Activated T-helper 9 cell treated with anti-CD3 and anti-CD28 coated beads, Interleukin-2, amount 50 U/mL, for 16 hours (primary cell): ENCODE measurements around the gene SLC6A11.

ENCODE experiments used
- DNase-seq: peaks from one replicate; pipeline ENCODE4 v3.0.0-alpha.2; 2020; ENCODE audit warnings: low read depth

The SLC6A11 gene

DNA sequence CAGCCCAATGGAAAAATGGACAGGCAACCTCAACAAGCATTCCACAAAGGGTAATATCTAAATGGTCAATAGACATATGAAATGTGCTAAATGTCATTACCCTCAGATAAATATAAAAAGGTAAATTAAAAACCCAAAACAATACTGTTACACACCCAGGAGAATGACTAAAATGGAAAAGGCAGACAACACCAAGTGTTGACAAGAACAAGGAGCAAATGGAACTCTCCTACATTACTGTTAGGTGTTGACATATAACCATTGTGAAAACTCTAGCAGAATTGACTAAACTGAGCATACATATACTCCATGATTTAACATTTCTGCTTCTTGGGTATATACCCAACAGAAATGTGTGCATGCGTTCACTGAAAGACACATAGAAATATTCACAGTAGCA, 25.3 kb upstream of the SLC6A11 start:
- no peak for DNase-seq

DNA sequence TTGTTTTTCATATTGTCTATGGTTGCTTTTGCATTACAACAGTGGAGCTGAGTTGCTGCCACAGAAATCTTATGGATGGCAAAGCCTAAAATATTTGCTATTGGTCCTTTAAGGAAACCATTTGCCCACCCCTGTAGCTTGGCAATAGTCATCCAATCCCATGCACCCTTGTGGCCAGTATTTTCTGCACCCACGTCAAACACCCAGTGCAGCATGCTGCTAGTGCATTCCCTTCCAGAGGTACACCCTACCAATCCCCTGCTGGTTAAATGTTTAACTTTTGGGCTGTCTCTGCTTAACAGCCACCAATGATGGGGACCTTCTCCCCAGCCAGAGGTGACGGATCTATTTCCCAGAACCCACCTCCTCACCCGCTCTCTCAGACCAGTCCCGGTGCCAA, 23.8 kb upstream of the SLC6A11 start:
- no peak for DNase-seq

DNA sequence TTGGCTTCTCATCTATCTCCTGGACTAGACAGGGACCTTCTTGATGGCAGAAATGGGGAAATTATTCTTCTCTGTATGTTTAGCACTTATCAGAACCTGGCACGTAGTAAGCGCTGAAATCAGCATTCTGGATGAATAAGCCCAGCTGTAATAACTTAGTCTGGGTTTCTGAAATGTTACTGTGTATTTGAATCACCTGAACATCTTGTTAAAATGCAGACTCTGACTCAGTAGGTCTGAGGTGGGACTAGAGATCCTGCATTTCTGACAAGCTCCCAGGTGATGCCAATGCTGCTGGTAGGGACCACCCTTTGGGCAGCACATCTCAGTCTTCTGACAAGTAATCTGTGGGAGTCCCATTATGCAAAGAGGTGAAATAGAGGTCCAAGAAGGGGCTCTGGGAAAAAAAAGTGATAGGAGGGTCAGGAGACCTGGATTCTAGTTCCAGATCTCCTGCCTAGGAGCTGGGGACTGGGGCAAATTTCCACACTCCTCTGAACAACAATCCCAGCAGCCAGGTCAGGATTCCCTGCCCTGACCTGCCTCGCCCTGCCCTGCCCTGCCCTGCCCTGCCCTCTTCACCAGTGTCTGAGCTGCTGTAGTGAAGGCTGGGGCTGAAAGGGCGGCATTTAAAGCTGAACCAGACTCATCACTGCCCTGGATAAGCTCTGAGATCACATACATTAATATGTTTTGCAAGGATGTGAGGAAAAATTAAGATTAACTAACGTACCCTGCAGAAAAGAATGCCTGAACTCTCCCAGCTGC, 17.2 kb upstream of the SLC6A11 start:
- DNase-seq = no peak

DNA sequence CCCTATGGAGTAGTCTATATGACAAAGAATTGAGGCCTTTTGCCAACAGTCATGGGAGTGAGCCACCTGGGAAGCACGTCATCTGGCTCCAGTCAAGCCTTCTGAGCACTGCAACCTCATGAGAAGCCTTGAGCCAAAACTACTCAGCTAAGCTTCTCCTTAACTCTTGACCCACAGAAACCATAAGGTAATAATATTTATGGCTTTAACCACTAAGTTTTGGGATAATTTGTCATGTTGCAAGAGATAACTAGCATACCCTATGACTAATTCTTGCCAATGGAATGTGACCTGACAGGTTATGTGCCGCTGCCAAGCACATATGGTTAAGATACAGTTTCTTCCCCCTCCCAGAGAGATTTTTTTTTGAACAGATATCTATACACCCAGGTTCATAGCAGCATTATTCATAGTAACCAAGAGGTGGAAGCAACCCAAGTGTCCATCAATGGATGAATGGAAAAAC, 11.8 kb upstream of the SLC6A11 start:
- no peak for DNase-seq

DNA sequence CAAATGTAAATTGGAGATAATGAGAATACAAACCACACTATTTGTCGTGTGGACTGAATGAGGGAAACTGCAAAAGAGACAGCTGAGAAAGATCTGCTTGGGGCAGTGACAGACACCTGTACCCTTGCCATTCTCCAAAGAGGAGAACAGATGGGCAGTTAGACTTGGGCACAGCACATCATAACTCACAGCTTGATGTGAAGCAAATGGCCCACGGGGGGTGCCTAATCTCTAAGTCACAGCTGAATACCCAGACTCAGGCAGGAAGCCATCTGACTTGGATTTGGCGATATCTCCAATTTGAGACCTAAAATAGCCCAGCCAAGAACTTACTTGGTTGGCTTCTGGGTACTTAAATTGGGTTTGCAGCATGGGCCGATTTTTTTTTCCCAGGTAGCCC, 10.0 kb upstream of the SLC6A11 start:
- DNase-seq = no peak

DNA sequence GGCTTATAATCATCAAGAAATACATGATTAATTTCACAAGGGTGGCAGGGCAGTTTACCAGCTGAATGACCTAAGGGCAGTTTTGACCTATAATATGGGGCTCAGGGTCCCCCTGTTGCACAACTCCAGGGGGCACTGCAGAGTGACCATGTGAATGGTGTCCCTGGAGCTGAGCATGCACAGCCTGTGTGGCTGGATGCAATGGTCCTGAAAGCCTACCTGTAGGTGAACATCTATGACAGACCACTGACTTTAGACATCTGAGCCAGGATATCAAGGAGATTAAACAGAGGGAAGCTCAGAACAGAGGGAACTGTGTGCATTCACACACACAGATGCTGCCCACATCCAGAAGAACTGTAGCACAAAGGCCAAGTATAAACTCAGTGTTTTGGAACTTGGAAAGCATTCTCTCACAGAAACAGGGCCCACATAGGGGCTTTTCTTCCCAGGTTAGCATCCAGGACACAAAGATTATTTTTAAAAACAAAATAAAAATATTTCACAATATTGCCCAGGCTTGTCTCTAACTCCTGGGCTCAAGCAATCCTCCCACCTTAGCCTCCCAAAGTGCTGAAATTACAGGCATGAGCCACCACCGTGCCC, 7.8 kb upstream of the SLC6A11 start:
- no peak for DNase-seq

DNA sequence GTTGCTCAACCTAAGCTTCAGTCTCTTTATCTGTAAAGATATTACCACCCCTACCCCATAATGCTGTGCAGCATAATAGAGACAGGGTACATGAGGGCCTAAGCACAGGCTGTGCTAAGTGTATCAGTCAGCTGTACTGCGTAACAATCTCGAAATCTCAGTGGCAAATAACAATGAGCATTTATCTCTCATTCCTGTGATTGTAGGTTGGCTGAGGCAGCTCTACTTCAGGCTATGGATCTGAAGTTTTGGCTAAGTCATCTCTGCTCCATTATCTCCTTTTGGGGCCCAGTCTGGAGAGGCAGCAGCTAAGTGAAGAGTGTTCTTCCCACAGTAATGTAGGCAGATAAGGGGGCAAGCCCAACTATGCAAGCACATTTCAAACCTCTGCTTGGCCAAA, 7.1 kb upstream of the SLC6A11 start:
- DNase-seq = no peak

DNA sequence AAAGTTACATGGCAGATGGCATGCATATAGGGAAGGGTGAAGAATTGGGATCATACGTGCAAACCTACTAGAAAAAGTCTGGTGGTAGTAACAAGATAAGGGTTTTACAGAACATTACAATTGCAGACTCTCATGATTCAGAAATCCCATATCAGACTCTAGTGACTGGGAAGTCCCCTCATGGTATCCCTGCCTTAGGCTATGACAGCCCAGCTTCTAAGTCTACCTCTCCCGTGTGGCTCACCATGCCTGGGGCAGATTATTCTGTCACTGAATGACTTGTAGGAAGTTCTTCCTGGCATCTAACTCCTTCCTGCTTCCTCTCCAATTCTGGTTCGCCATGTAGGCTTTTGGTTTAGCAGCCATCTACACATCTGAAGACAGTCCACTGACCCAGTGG, 5.7 kb upstream of the SLC6A11 start:
- DNase-seq = no peak

DNA sequence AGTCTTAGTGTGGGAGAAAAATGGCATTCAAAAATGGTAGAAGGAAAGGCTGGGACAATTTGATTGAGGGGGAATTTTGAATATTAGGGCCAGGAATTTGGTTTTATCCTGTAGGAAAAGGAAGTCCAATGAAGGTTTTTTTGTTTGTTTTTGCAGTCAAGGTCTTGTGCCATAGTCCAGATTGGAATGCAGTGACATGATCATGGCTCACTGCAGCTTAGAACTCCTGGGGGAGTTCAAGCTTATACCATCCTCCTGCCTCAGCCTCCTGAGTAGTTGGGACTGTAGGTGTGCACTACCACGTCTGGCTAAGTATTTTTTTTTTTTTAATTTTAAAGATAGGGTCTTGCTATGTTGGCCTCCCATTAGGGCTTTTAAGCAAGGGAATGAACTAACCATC, 2.6 kb upstream of the SLC6A11 start:
- no peak for DNase-seq

DNA sequence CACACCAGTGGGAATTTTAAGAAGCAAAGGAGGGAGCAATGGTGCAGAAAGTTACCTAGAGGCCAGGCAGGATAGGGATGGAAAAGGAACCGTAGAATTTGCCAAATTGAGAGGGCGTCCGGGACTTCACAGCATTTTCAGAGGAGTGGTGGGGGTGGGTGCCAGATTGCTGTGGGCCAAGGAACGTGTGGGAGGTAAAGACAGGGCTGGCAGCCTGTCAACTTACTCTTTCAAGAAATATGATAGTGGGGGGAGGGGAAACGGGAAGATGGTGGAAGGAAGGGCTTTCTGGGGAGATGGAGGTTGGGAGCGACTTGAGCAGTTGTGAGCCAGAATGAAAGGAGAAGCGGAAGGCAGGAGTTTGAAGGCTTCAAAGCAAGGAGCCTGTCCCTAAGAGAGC, 1.4 kb upstream of the SLC6A11 start:
- no peak for DNase-seq

DNA sequence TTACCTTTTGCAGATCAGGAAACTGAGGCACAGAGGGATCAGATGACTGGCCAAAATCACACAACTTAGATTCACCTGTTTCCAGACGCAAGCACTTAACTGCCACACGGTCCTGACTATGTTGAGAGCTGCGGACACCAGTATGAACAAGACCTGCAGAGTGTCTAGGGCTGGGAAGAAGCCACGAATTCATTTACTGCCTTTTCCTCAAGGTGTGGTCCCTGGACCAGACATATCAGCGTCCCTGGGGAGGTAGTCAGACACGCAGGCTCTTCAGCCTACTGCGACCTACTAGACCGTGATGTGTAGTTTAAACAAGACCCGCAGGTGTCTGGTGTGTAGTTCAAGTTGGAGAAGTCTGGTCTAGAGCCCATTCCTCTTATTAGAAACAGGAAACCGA, 541 bp upstream of the SLC6A11 start:
- DNase-seq = no peak

DNA sequence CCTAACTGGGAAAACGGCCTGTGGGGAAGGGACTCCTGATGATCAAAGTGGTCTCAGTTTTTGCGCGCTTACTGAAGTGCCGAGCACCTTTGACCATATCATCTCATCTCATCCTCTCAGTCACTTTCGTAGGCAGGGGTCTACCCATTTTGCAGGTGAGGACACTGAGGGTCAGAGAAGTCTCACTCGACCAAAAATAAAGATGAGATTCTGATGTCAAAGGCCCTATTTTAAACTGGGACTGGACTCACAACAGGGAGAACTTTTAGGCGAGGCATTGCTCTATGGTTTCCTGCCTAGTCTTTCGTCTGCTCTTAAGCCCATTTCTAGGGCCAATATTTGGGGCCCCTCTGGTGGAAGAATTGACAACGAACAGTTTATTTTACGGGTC, 830 bp downstream of the SLC6A11 start:
- no peak for DNase-seq

DNA sequence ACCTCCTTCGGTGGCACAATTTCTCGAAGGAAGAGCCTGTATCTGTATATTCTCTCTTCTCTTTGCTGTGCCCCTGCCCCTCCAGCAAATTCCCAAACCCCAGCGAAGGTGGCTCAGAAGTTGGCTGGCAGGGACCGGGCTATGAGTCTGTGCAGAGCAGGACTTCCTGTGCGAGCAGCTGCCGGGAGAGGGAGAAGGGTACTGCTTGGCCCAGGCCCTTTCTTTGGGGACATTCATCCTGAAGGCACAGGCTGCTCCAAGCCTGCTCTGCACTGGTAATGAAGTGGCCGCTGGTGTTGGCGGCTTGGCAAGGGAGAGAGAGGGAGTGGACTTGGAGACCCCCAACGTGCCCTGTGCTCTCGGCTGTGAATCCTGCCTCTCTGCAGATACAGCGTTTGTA, 1.5 kb downstream of the SLC6A11 start:
- DNase-seq = no peak

DNA sequence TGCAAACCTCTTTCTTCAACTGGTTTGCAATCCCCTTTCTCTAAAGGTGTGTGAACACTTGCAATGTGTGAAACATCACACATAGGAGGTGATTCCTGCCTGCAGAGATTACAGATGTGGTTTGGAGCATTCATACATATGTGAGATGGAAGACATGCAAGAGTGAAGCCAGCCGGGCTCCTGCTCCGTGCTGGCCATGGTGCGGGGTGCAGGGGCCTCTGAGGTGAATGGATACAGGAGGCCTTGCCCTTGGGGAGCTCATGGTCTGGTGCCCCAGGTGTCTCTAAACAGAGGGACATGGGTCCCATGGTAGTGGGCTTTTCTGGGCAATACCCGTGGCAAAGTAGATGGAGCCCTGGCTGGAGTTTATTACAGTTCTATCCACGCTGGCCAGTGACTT, 6.0 kb downstream of the SLC6A11 start:
- no peak for DNase-seq

DNA sequence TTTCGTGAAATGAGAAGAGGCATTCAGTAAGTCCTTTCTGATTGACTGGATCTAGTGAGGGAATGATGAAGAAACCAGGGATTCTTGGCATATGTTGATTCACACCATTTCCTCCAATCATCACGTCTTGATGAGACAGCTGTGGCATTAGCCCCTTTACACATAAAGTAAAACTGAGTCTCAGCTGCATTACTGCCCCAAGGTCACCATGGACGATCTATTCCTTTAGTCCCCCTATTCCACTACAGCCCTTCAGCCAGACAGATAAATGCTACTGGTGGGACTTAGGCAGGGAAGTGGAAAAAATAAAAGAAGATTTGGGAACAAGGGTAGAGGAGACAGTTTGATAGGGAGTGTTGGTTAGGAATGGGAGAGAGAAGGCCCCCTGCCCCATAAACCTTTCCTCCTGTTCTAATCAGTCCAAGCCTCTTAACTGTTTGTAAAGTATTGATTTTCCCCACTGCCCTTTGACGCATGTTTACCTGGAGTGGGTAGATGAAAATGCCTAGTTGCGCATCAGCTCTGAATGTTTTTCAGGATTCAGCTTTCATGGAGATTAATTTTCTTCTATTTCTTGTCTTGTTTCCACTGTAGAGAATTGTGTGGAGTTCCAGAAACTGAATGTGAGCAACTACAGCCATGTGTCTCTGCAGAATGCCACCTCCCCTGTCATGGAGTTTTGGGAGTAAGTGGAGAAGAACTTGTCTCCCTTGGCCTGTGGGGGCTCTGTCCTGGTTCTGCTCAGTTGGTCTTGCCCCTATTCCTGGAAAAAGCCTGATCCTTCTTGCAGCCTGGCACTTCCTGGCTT, 6.9 kb downstream of the SLC6A11 start:
- no peak for DNase-seq

DNA sequence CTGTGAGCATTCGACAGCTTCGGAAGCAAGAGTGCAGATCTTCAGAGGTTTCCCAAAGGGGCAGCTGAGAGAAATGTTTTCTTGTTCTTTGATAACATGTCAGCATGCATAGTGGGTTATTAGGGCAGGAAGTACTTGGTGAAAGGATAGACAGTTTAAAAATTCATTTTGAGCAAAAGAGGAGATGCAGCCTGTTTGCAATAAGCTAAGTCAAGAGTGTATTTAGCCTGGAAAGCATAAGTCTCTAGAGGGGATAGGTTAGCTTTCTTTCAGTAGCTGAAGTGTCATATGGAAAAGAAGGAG, 7.4 kb downstream of the SLC6A11 start:
- no peak for DNase-seq

DNA sequence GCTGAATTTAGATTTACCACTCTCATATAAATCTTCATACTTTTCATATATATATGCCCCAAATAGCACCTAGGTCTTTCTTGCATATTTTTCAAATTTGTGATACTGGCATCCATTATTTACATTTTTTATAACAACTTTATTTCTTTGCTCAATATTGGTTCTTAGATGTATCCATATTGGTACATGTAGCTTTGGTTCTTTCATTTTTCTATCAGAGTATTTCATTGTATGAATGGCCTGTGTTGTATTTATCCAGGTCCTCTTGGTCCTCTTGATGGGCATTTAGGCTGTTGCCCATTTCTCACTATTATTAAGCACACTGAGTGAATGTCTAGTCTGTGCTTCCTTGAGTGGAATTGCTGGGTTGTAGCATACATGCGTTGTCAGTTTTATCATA, 8.4 kb downstream of the SLC6A11 start:
- DNase-seq = no peak

DNA sequence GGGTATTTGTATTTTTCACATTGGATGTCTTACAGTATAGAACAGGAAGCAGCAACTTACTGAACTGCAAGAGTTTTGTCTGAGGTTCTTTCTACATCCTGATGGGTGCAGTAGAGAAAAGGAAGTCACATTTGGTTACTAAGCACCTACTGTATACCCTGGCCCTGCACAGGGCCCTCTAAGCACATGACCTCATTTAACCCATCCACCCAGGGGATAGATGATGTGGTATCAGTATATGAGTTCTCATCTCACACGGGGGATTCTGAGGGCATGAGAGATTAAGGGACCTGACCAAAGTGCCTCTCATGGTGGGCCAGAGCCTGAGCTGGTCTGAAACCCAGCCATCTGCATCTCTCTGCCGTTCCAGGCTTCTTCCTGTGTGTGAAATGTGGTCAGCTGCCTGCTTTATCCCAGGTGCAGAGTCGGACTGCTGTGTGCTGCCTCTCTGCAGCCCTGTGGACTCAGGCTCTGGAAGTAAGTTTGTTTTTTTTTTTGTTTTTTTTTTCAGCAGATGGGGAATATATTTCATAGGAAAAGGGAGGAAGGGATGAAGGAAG, 17.9 kb downstream of the SLC6A11 start:
- no peak for DNase-seq

DNA sequence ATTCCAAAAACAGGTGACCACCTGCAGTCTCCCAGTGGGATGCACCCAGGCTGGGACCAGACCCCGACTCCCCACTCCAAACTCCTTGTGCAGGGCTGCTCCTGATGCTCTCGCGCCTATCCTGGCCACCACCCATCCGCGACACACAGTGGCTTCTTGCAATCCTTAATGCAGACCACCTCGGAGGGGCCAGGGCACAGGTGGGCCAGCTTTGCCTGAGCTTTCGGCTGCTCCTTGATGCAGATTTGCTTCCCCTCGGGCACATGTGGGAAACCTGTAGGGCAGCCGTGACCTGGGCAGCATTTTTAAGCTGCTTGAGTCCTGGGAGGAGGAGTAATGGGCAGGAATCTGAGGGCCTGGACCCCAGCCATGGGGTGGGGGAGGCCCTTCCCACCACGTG, 18.9 kb downstream of the SLC6A11 start:
- no peak for DNase-seq

DNA sequence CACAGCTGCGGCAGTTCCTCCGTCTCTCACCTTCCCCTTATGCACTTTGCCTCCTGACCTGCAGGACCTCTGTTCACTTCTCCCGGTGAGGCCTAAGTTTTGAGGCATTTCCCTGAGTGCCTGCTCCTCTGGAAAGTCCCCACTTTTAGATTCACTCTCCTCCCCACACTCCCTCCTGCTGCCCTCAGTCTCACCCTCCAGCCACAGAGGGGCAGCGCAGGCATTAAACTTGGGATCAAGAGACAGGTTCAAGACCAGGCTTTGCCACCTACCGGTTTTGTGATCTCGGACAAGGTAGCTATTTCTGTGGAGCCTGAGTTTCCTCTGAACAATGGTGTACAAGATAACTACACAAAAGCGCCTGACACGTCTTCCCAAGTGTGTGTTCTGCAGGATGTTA, 19.4 kb downstream of the SLC6A11 start:
- DNase-seq = no peak

DNA sequence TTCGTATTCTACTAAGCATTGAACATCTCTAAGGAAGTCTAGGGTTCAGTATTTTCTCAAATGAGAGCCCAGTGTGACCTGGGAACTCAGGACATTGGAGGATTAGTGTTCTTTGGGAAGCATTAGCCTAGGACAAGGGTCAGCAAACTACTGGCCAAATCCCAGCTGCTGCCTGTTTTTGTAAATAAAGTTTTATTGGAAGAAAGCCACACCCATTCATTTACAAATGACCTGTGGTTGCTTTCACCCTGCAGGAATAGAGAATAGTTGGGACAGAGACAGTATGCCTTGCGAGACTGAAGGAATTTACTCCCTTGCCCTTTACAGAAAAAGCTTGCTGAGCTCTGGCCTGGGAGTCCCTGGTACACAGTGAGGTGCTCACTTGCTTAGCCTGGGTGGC, 20.6 kb downstream of the SLC6A11 start:
- no peak for DNase-seq

DNA sequence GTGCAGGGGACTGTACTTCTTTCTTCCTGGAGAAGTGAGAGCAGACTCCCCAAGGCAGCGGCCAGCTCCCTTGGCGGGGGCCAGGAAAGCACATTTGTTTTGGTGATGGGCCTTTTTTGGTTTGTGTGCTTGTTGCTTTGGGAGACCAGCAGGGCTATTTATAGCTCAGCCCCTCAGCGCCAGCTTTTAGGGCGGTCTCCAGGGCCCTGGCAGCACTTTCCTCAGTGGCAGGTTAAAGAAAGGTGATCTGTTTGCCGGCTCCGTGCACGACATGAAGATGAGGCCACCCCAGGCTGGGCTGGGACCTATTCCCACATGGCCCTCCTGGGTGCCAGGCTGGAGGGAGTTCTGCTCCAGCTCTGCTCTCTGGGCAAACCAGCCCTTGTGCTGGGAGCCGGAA, 21.8 kb downstream of the SLC6A11 start:
- no peak for DNase-seq

DNA sequence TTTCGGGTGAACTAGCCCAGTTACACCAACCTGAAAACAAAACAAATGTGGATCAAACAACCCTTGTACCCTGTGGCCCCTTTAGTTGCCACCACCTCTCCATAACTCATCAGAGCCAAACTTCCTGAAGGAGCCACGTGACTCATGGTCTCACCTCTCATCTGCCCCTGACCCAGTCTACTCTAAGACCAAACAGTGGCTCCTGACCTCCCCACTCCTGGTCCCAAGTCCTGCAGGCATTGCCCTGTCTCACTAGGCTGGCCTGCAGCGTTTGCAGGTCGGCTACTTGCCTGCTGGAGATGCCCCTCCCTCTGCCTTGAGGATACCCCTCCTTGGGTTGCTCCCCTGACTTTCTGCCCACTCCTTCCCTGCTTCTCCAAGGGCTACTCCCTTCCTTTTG, 23.1 kb downstream of the SLC6A11 start:
- no peak for DNase-seq
